Measurements from ENCODE around the gene LRFN3.
"Not testable (repeated sequence)": the region's sequence is repeated elsewhere in the genome, so short reads cannot be mapped to it uniquely, and the experiment has no call there.

LRFN3 gene

GRCh38 chr19:35939307-35940077, 3.3 kb downstream of the LRFN3 start:
- no peak for DNase-seq (ENCODE audit: low spot score)

DNA sequence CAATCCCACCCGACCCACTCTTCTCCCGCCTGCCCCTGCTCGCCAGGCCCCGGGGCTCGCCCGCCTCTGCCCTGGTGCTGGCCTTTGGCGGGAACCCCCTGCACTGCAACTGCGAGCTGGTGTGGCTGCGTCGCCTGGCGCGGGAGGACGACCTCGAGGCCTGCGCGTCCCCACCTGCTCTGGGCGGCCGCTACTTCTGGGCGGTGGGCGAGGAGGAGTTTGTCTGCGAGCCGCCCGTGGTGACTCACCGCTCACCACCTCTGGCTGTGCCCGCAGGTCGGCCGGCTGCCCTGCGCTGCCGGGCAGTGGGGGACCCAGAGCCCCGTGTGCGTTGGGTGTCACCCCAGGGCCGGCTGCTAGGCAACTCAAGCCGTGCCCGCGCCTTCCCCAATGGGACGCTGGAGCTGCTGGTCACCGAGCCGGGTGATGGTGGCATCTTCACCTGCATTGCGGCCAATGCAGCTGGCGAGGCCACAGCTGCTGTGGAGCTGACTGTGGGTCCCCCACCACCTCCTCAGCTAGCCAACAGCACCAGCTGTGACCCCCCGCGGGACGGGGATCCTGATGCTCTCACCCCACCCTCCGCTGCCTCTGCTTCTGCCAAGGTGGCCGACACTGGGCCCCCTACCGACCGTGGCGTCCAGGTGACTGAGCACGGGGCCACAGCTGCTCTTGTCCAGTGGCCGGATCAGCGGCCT, 4.1 kb downstream of the LRFN3 start:
- DNase-seq (ENCODE audit: low spot score), result no peak

GRCh38 chr19:35940839-35941238, 4.7 kb downstream of the LRFN3 start:
- DNase-seq (ENCODE audit: low spot score), result no peak

DNA sequence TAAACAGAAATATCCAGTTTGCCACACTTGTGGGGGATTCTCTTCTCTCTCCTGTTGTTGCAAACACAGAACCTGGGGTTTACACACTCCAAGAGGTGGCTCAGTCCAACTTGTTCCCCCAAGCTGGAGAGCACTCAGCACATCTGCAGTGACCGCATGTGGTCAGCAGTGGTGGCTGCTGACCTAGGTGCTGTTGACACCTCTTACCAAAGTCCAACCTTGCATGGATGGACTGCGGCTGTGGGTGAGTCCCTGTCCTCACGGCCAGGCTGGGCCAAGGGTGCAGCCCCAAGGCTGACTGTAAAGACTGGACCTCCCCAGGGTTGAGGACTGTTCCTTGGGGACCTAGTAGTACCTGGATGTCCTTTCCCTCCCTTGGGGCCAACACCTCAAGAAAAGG, 6.1 kb downstream of the LRFN3 start:
- no peak for DNase-seq (ENCODE audit: low spot score)

- DNase-seq (ENCODE audit: low spot score), result no peak
Observed at GRCh38 chr19:35943321-35944301, 7.4 kb downstream of the LRFN3 start.

- no peak for DNase-seq (ENCODE audit: low spot score)
Observed at GRCh38 chr19:35944556-35944955, 8.4 kb downstream of the LRFN3 start.

DNA sequence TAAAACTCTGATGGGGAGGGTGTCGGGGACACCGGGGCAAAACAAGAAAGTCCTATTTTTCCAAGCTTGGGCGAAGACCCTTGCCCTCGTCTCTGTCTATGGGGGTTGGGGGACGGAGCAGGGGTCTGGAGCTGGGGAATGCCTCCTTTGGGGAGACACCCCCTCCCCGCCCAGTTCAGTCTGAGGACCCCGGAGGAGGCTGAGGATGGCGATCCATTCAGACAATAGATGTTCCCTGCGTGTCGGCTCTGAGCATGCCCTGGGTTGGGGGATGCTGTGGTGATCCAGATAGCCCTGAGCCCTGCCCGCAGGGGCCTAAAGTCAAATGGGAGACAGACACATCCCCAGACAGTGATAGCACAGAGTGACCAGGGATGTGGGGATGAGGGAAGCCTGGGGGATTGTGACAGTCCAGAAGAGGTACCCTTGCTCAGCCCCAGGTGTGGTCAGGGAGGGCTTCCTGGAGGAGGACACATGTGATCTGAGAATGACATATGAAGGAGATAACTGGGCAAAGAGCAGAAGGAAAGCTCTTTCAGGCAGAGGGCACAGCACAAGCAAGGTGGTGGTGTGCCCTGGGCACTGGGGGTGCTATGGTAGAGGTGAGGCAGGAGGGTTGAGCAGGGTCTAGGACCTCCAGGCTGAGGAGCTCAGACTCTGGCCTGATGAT, 9.1 kb downstream of the LRFN3 start:
- DNase-seq (ENCODE audit: low spot score), result no peak

DNA sequence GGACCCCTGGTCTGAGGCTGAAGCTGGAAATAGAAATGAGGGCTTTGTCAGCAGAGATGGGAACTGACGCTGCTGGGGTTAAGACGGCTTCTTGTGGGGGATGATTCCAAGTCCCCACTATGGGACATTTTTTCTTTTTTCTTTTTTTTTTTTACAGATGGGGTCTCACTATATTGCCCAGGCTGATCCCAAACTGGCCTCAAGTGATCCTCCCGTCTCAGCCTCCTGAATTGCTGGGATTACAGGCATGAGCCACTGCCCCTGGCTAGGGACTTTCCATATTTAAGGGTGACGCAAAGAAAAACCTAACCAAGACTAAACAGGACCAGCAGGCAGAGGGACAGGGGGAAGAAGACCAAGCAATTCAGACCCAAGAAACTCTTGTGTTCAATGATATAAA, 10.0 kb downstream of the LRFN3 start:
- no peak for DNase-seq (ENCODE audit: low spot score)

DNA sequence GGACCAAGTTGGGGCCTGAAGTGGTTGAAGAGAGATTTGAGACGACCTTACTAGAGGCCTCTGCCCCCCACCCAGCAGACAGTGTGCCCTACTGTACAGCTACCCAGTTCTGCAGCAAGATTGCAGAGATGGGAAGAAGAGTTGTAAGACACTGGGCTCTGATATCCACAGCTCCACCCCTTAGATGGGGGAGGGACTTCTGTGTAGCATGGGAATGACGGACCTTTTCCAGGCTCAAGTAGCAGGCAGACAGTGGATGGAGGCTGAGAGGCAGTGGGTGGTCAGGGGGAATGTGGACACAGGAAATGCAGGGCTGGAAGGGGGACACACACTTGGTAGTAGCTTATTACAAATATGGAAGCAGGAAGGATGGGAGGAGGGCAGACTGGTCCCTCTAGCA, 13.0 kb downstream of the LRFN3 start:
- no peak for DNase-seq (ENCODE audit: low spot score)

- DNase-seq (ENCODE audit: low spot score), result no peak
Observed at GRCh38 chr19:35955881-35956634, 19.9 kb downstream of the LRFN3 start.

DNA sequence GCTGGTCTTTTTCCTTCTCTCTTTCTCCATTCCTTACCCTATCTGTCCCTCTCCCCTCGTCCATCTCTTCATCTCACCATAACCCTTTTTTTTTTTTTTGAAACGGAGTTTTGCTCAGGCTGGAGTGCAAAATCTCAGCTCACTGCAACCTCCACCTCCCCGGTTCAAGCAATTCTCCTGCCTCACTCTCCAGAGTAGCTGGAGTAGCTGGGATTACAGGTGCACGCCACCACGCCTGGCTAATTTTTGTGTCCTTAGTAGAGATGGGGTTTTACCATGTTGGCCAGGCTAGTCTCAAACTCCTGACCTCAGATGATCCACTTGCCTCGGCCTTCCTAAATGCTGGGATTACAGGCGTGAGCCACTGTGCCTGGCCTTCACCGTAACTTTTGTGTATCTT, 21.2 kb downstream of the LRFN3 start:
- not testable (repeated sequence) for DNase-seq (ENCODE audit: low spot score)

DNA sequence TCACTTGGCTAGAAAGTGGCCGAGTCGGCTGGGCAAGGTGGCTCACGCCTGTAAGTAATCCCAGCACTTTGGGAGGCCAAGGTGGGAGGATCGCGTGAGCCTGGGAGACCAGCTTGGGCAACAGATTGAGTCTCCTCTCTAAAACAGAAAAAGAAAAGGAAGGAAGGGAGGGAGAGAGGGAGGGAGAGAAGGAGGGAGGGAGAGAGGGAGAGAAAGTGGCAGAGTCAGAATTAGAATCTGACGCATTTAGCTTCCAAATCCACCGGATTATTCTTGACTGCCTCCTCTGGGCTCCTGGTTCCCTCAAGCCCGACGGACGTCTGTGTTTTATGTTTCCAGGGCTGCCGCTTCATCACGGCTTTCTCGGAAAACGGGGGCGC, 22.5 kb downstream of the LRFN3 start:
- DNase-seq (ENCODE audit: low spot score), result no peak

DNA sequence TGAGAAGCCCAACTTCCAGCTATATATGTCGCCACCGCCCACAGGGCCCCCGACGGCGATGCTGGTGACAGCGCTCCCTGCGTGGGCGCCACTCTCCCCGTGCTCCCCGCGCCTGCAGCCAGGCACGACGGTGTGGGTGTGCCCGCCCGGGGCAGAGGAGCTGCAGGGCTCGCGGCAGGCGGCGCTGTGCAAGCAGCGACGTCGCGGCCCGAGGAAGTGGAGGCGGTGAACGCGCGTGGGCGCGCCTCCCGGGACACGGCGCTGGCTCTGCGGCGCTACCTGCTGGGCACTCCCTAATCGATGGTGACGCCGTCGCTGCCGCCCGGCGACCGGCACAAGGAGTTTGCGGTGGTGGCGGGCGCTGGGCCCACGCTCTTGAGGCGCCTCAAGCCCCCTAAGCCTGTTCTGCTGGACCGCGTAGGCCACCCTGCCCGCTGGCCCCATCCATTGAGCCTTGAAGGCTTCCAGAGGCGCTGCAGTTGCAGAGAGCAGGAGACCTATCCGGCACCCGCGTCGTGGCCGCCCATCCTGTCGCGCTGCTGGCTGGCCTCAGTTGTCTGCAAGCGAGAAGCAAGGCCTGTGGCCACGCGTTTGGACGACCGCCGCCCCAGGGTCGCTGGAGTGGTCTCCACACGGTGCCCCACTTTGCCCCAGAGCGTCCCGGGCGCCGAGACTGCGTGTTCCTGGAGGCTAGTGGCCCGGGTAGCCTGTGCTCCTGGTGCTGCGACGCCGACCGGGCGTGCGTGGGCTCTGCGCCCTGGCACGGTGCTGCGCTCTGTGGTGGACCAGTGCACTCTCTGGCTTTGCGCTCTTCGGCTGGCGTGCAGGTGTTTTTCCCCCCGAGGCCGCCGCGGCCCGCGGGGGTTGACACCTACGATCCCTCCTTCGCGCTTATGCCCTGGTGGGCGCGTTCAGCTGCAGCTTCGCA, 23.1 kb downstream of the LRFN3 start:
- DNase-seq (ENCODE audit: low spot score), result no peak

DNA sequence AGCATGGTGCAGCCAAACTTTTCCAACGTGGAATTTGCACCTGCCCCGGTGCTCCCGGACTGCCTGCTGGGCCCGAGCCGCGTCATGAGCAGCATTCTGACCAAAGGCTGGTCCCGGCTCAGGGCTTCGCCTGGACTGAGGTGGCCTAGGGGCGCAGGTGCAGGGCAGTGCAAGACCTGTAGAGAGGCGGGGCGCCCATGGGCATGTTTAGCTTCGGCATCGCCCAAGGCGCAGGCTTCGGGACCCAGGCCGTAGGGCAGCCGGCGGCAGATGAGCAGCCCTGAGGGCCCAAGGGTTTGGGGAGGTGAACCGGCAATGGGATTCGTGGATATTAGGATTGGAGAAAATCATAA, 23.8 kb downstream of the LRFN3 start:
- no peak for DNase-seq (ENCODE audit: low spot score)

- DNase-seq (ENCODE audit: low spot score), result no peak
Observed at GRCh38 chr19:35960432-35960972, 24.3 kb downstream of the LRFN3 start.

DNA sequence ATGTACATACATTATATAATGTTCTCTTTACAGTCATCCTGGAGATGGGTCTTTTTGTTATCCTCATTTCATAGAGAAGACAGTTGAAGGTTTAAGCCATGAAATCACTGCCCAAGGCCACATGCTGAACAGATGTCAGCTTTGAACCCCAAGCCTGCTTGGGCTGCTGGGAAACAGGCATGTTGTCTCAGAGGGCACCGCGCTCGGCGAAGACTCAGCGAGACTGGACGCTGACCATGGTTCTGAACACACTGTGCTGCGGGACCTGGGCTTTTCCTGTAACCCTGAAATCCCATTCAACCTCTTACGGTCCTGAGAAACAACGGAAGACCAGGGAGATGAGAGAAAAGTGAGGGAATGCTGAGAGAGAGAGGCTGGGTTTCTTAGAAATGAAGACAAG, 27.3 kb downstream of the LRFN3 start:
- peak; percentile 70 for DNase-seq (ENCODE audit: low spot score)

DNA sequence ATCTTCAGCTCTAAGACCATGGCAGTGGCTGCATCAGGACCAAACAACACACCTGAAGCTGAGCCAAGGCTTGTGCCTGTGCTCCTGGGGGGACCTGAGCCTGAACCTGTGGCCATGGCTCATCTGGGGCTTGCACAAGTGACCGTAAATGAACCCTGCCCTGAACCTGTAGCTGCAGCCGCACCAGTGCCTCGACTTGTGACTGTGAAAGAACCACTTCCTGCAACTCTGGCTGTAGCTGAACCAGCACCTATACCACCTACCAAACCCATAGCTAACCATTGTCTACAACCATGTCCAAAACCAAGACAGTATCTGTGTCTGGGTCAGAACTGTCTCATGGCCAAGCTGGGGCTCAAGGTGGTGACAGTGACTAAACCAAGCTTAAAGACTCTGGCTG, 30.6 kb downstream of the LRFN3 start:
- DNase-seq (ENCODE audit: low spot score), result no peak

GRCh38 chr19:35973487-35973886, 37.3 kb downstream of the LRFN3 start:
- no peak for DNase-seq (ENCODE audit: low spot score)

- DNase-seq (ENCODE audit: low spot score), result peak; percentile 57
Observed at GRCh38 chr19:35975608-35976214, 39.5 kb downstream of the LRFN3 start.

All from RKO (cell line).